H1 (cell line): ENCODE data around the gene HINT1. TPM values are rescaled to one million over a fixed set of nuclear protein-coding genes. Genes with fewer than 3 reads are reported as not detected.

Experiments
- ASH2L ChIP-seq: fragments of 200-600, 300-600 bp; sonication (generic); IDR thresholded peaks from one replicate; pipeline ENCODE4 v1.7.1; 2017; ENCODE audit warnings: low read length
- BACH1 ChIP-seq: IDR thresholded peaks from 2 replicates; pipeline ENCODE4 v1.6.1; 2012; ENCODE audit warnings: low read length, improper control_type of control experiment
- EP300 ChIP-seq, 2 experiments: IDR thresholded peaks; 1 replicate in 1 of 2; 2 replicates in 1 of 2; pipeline ENCODE4 v1.6.1; 2011 to 2012; ENCODE audit warnings: low read depth in 2 of 2, low read length in 2 of 2, mild to moderate bottlenecking in 2 of 2, borderline replicate concordance in 1 of 2, inconsistent platforms in 1 of 2, moderate library complexity in 1 of 2
- EZH2 ChIP-seq: fragments of 200-600 bp; sonication (generic); IDR thresholded peaks from 2 replicates; pipeline ENCODE4 v1.7.1; 2012; ENCODE audit warnings: low read depth, mild to moderate bottlenecking, moderate library complexity, low read length, inconsistent platforms; ENCODE audit not compliant: severe bottlenecking
- HDAC6 ChIP-seq: IDR thresholded peaks from one replicate; pipeline ENCODE4 v1.7.1; 2012; ENCODE audit warnings: low read depth, mild to moderate bottlenecking, inconsistent platforms, low read length, moderate library complexity
- RAD21 ChIP-seq, 2 experiments: IDR thresholded peaks in 1 of 2; conservative IDR thresholded peaks in 1 of 2; 2 replicates each; pipeline ENCODE4 v1.6.1; 2011; ENCODE audit warnings: low read depth in 2 of 2, low read length in 2 of 2, improper control_type of control experiment in 1 of 2, inconsistent platforms in 1 of 2, mild to moderate bottlenecking in 1 of 2, moderate library complexity in 1 of 2
- SAP30 ChIP-seq: fragments of 300-600 bp; sonication (generic); IDR thresholded peaks from 2 replicates; pipeline ENCODE4 v1.7.1; 2012; ENCODE audit warnings: low read length, moderate library complexity, mild to moderate bottlenecking, inconsistent platforms; ENCODE audit not compliant: insufficient read depth, insufficient replicate concordance
- TAF1 ChIP-seq: IDR thresholded peaks from 2 replicates; pipeline ENCODE4 v1.6.1; 2011; ENCODE audit warnings: mild to moderate bottlenecking, low read depth, low read length
- polyA plus RNA-seq, 7 experiments: library from polyadenylated mRNA; depleted of rRNA in 3 of 7; stranded (reverse) in 5 of 7; unstranded in 2 of 7; fragments of >200 nt in 5 of 7; fragments of 200-250 nt in 2 of 7; gene quantifications; 1 replicate in 5 of 7; 2 replicates in 1 of 7; 4 replicates in 1 of 7; pipeline versions ENCODE4 v1.2.1 to v1.2.3, GENCODE V29; 2011 to 2013; ENCODE audit warnings: missing spikeins in 2 of 7, mixed read lengths in 2 of 7
- total RNA-seq: library from RNA; stranded (reverse); fragmentation: NEBNext Ultra II Directional; extraction: Animal tissue kit (Norgen Biotek cat#: 25700); gene quantifications from 2 replicates; pipeline ENCODE4 v1.2.1, GENCODE V29; 2021
- TF ChIP-seq, protein P1 (sequence below): fragments of 300-600 bp; sonication (generic); IDR thresholded peaks from 2 replicates; pipeline ENCODE4 v1.7.1; 2012; ENCODE audit warnings: low read length, moderate library complexity, mild to moderate bottlenecking, inconsistent platforms; ENCODE audit not compliant: insufficient replicate concordance

HINT1 gene
- total and polyA plus RNA-seq, 2 of the 8 experiments (the other 6 are each of a cell fraction or from before 2014, with no cell fraction given): 230 to 479 TPM

DNA sequence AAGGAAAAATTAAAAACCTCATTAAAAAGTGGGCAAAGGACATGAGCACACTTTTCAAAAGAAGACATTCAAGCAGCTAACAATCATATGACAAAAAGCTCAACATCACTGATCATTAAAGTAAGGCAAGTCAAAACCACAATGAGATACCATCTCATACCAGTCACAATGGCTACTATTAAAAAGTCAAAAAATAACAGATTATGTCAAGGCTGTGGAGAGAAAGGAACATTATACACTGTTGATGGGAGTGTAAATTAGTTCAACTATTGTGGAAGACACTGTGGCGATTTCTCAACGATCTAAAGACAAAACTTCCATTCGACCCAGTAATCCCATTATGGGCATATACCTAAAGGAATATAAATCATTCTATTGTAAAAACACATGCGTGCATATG, 35.8 kb downstream of the HINT1 start (continued):
- TF ChIP-seq, protein P1, sequence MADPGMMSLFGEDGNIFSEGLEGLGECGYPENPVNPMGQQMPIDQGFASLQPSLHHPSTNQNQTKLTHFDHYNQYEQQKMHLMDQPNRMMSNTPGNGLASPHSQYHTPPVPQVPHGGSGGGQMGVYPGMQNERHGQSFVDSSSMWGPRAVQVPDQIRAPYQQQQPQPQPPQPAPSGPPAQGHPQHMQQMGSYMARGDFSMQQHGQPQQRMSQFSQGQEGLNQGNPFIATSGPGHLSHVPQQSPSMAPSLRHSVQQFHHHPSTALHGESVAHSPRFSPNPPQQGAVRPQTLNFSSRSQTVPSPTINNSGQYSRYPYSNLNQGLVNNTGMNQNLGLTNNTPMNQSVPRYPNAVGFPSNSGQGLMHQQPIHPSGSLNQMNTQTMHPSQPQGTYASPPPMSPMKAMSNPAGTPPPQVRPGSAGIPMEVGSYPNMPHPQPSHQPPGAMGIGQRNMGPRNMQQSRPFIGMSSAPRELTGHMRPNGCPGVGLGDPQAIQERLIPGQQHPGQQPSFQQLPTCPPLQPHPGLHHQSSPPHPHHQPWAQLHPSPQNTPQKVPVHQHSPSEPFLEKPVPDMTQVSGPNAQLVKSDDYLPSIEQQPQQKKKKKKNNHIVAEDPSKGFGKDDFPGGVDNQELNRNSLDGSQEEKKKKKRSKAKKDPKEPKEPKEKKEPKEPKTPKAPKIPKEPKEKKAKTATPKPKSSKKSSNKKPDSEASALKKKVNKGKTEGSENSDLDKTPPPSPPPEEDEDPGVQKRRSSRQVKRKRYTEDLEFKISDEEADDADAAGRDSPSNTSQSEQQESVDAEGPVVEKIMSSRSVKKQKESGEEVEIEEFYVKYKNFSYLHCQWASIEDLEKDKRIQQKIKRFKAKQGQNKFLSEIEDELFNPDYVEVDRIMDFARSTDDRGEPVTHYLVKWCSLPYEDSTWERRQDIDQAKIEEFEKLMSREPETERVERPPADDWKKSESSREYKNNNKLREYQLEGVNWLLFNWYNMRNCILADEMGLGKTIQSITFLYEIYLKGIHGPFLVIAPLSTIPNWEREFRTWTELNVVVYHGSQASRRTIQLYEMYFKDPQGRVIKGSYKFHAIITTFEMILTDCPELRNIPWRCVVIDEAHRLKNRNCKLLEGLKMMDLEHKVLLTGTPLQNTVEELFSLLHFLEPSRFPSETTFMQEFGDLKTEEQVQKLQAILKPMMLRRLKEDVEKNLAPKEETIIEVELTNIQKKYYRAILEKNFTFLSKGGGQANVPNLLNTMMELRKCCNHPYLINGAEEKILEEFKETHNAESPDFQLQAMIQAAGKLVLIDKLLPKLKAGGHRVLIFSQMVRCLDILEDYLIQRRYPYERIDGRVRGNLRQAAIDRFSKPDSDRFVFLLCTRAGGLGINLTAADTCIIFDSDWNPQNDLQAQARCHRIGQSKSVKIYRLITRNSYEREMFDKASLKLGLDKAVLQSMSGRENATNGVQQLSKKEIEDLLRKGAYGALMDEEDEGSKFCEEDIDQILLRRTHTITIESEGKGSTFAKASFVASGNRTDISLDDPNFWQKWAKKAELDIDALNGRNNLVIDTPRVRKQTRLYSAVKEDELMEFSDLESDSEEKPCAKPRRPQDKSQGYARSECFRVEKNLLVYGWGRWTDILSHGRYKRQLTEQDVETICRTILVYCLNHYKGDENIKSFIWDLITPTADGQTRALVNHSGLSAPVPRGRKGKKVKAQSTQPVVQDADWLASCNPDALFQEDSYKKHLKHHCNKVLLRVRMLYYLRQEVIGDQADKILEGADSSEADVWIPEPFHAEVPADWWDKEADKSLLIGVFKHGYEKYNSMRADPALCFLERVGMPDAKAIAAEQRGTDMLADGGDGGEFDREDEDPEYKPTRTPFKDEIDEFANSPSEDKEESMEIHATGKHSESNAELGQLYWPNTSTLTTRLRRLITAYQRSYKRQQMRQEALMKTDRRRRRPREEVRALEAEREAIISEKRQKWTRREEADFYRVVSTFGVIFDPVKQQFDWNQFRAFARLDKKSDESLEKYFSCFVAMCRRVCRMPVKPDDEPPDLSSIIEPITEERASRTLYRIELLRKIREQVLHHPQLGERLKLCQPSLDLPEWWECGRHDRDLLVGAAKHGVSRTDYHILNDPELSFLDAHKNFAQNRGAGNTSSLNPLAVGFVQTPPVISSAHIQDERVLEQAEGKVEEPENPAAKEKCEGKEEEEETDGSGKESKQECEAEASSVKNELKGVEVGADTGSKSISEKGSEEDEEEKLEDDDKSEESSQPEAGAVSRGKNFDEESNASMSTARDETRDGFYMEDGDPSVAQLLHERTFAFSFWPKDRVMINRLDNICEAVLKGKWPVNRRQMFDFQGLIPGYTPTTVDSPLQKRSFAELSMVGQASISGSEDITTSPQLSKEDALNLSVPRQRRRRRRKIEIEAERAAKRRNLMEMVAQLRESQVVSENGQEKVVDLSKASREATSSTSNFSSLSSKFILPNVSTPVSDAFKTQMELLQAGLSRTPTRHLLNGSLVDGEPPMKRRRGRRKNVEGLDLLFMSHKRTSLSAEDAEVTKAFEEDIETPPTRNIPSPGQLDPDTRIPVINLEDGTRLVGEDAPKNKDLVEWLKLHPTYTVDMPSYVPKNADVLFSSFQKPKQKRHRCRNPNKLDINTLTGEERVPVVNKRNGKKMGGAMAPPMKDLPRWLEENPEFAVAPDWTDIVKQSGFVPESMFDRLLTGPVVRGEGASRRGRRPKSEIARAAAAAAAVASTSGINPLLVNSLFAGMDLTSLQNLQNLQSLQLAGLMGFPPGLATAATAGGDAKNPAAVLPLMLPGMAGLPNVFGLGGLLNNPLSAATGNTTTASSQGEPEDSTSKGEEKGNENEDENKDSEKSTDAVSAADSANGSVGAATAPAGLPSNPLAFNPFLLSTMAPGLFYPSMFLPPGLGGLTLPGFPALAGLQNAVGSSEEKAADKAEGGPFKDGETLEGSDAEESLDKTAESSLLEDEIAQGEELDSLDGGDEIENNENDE: no peak
- TF ChIP-seq TAF1 (no peak), EP300 (IDR thresholded peaks at IDR 0.05; ENCODE audit: borderline replicate concordance in 1 of 2, low read depth in 2 of 2, low read length in 2 of 2) (no peak), ASH2L (no peak), RAD21 (IDR thresholded peaks at IDR 0.05 in 1 of 2, conservative IDR thresholded peaks at IDR 0.05 in 1 of 2; ENCODE audit: low read depth in 2 of 2, low read length in 2 of 2) (no peak), SAP30 (no peak), BACH1 (no peak), HDAC6 (no peak), EZH2 (no peak)
